ENCODE data around the gene CYTIP. TPM values are rescaled to one million over a fixed set of nuclear protein-coding genes. Genes with fewer than 3 reads are reported as not detected.

The CYTIP gene
- total RNA-seq, 1 donor from 2014 or later: 1.0 TPM

DNA sequence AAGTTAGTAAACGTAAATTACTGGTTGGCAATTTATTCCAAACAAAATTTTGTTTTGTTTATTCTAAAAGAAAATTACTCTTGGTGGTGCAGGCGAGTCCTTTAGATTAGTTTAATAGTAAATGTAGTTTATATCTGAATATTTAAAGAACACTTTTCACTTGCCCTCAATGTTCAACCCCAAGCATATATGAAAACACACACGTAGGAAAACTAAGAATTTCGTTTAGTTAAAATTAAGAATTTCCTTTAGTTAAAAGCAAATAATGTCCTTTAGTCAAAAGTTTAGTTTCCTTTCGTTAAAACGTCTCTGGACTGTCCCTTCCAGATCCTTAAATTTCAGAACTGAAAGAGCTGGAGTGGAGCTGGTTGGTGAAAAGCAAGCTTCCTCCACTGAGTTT is 19.1 kb upstream of the CYTIP start:
- no peaks in the 10 kb centered on the region for H3K36me3 ChIP-seq (ENCODE audit: control insufficient read depth in 3 of 3, insufficient read depth in 3 of 3, low read length in 3 of 3)
- H3K4me3 ChIP-seq (ENCODE audit: low read length in 3 of 3): no peak overlapping the region
- no peaks in the 10 kb centered on the region for H3K9me3 ChIP-seq (ENCODE audit: control insufficient read depth in 3 of 3, low read length in 3 of 3)
- no peaks in the 10 kb centered on the region for H3K27me3 ChIP-seq (ENCODE audit: control insufficient read depth in 3 of 3, insufficient read depth in 3 of 3, low read length in 3 of 3)
- no peaks in the 10 kb centered on the region for H3K4me1 ChIP-seq (ENCODE audit: control insufficient read depth in 3 of 3, insufficient read depth in 3 of 3, low read length in 3 of 3)
- H3K9ac ChIP-seq (ENCODE audit: low read depth in 1 of 3, low read length in 3 of 3): no peak overlapping the region
- no peak overlapping the region for H3K27ac ChIP-seq (ENCODE audit: low read depth, low read length)

- Histone ChIP-seq H3K27ac (ENCODE audit: low read depth, low read length) (no peak overlapping the region), H3K4me1 (ENCODE audit: control insufficient read depth in 3 of 3, insufficient read depth in 3 of 3, low read length in 3 of 3) (no peaks in the 10 kb centered on the region), H3K27me3 (ENCODE audit: control insufficient read depth in 3 of 3, insufficient read depth in 3 of 3, low read length in 3 of 3) (peaks cover 0 to 2% (median 0%) of the 10 kb centered on the region in 3 donors), H3K9ac (ENCODE audit: low read depth in 1 of 3, low read length in 3 of 3) (no peak overlapping the region), H3K4me3 (ENCODE audit: low read length in 3 of 3) (no peak overlapping the region), H3K9me3 (ENCODE audit: control insufficient read depth in 3 of 3, low read length in 3 of 3) (no peaks in the 10 kb centered on the region), H3K36me3 (ENCODE audit: control insufficient read depth in 3 of 3, insufficient read depth in 3 of 3, low read length in 3 of 3) (no peaks in the 10 kb centered on the region)
Measured at GRCh38 chr2:157460897-157461296, 17.0 kb upstream of the CYTIP start.

- H3K27ac ChIP-seq (ENCODE audit: low read depth, low read length): no peak overlapping the region
- H3K4me3 ChIP-seq (ENCODE audit: low read length in 3 of 3): no peak overlapping the region
- H3K9me3 ChIP-seq (ENCODE audit: control insufficient read depth in 3 of 3, low read length in 3 of 3): no peaks in the 10 kb centered on the region
- H3K9ac ChIP-seq (ENCODE audit: low read depth in 1 of 3, low read length in 3 of 3): no peak overlapping the region
- H3K36me3 ChIP-seq (ENCODE audit: control insufficient read depth in 3 of 3, insufficient read depth in 3 of 3, low read length in 3 of 3): no peaks in the 10 kb centered on the region
- peaks cover 0 to 3% (median 0%) of the 10 kb centered on the region in 3 donors for H3K27me3 ChIP-seq (ENCODE audit: control insufficient read depth in 3 of 3, insufficient read depth in 3 of 3, low read length in 3 of 3)
- no peaks in the 10 kb centered on the region for H3K4me1 ChIP-seq (ENCODE audit: control insufficient read depth in 3 of 3, insufficient read depth in 3 of 3, low read length in 3 of 3)
Measured at GRCh38 chr2:157460384-157460837, 16.5 kb upstream of the CYTIP start.

GRCh38 chr2:157459486-157459885 is 15.6 kb upstream of the CYTIP start:
- no peak overlapping the region for H3K4me3 ChIP-seq (ENCODE audit: low read length in 3 of 3)
- H3K9me3 ChIP-seq (ENCODE audit: control insufficient read depth in 3 of 3, low read length in 3 of 3): no peaks in the 10 kb centered on the region
- peaks cover 0 to 3% (median 0%) of the 10 kb centered on the region in 3 donors for H3K27me3 ChIP-seq (ENCODE audit: control insufficient read depth in 3 of 3, insufficient read depth in 3 of 3, low read length in 3 of 3)
- H3K27ac ChIP-seq (ENCODE audit: low read depth, low read length): no peak overlapping the region
- no peak overlapping the region for H3K9ac ChIP-seq (ENCODE audit: low read depth in 1 of 3, low read length in 3 of 3)
- H3K36me3 ChIP-seq (ENCODE audit: control insufficient read depth in 3 of 3, insufficient read depth in 3 of 3, low read length in 3 of 3): no peaks in the 10 kb centered on the region
- no peaks in the 10 kb centered on the region for H3K4me1 ChIP-seq (ENCODE audit: control insufficient read depth in 3 of 3, insufficient read depth in 3 of 3, low read length in 3 of 3)

DNA sequence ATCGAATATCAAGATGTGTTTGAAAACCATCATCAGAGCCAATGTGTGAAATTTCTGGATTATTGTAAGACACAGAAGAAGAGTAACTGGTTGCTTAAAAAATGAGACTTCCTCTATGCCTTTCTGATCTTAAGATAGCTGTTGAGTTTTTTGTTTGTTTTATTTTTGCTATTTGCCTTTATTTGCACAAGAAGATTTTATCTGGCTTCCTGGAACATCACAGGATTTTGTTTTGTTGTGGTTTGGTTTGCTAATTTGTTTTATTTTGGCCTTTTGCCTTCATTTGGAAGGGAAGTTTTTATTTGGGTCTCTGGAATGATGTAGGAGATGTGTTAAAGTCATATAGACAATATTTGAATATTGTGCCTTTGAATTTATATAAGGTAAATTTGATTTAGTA is 3.9 kb upstream of the CYTIP start:
- H3K36me3 ChIP-seq (ENCODE audit: control insufficient read depth in 3 of 3, insufficient read depth in 3 of 3, low read length in 3 of 3): no peaks in the 10 kb centered on the region
- H3K9ac ChIP-seq (ENCODE audit: low read depth in 1 of 3, low read length in 3 of 3): no peak overlapping the region
- H3K4me1 ChIP-seq (ENCODE audit: control insufficient read depth in 3 of 3, insufficient read depth in 3 of 3, low read length in 3 of 3): no peaks in the 10 kb centered on the region
- no peaks in the 10 kb centered on the region for H3K9me3 ChIP-seq (ENCODE audit: control insufficient read depth in 3 of 3, low read length in 3 of 3)
- H3K4me3 ChIP-seq (ENCODE audit: low read length in 3 of 3): no peak overlapping the region
- H3K27ac ChIP-seq (ENCODE audit: low read depth, low read length): no peak overlapping the region
- no peaks in the 10 kb centered on the region for H3K27me3 ChIP-seq (ENCODE audit: control insufficient read depth in 3 of 3, insufficient read depth in 3 of 3, low read length in 3 of 3)

- H3K27me3 ChIP-seq (ENCODE audit: control insufficient read depth in 3 of 3, insufficient read depth in 3 of 3, low read length in 3 of 3): no peaks in the 10 kb centered on the region
- H3K36me3 ChIP-seq (ENCODE audit: control insufficient read depth in 3 of 3, insufficient read depth in 3 of 3, low read length in 3 of 3): no peaks in the 10 kb centered on the region
Measured at GRCh38 chr2:157447031-157447430, 3.1 kb upstream of the CYTIP start.

DNA sequence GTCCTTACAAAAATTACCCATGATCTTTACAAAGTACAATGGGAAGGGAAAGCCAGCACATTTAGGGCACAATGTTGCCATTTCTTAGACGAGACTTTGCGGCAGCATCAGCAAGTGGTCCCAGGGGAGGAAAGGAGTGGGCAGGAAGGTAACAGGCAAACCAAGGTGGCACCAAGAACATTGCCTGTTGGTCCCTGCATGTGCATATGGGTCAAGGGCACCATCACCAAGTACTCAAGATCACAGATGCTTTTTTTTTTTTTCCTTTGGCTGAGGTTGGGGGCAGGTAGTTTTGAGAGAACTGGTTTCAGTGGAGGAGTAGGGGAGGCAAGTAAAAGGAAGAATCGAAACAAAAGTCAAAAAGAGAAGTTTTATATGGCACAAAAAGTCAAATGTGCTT is 752 bp upstream of the CYTIP start:
- H3K27ac ChIP-seq (ENCODE audit: low read depth, low read length): peak overlapping the region; percentile 57

More at GRCh38 chr2:157447031-157447430, 3.1 kb upstream of the CYTIP start:
- no peak overlapping the region for H3K4me3 ChIP-seq (ENCODE audit: low read length in 3 of 3)
- H3K4me1 ChIP-seq (ENCODE audit: control insufficient read depth in 3 of 3, insufficient read depth in 3 of 3, low read length in 3 of 3): no peaks in the 10 kb centered on the region
- H3K9ac ChIP-seq (ENCODE audit: low read depth in 1 of 3, low read length in 3 of 3): no peak overlapping the region
- no peaks in the 10 kb centered on the region for H3K9me3 ChIP-seq (ENCODE audit: control insufficient read depth in 3 of 3, low read length in 3 of 3)
- H3K27ac ChIP-seq (ENCODE audit: low read depth, low read length): no peak overlapping the region

DNA sequence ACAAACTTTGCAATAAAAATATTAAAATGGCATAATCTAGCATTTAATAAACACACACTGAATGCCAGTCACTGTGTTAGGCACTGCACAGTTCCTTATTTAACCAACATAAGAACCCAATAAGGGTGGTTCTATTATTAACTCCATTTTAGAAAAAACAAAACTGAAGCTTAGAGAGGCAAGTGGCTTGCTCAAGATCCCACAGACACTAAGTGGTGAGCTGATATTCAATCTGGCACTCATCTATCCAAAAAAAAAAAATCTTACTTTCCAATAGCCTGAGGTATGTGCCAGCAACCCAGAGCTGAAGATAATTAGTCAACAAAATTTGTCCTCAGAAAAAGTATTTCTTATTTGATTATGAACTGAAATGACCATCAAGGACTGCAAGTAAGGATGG is 799 bp downstream of the CYTIP start:
- no peak overlapping the region for H3K9ac ChIP-seq (ENCODE audit: low read depth in 1 of 3, low read length in 3 of 3)
- peak overlapping the region in 1 of 3 donors; percentile 18 for H3K4me3 ChIP-seq (ENCODE audit: low read length in 3 of 3)
- H3K27ac ChIP-seq (ENCODE audit: low read depth, low read length): peak overlapping the region; percentile 57
- no peaks in the 10 kb centered on the region for H3K36me3 ChIP-seq (ENCODE audit: control insufficient read depth in 3 of 3, insufficient read depth in 3 of 3, low read length in 3 of 3)
- no peaks in the 10 kb centered on the region for H3K4me1 ChIP-seq (ENCODE audit: control insufficient read depth in 3 of 3, insufficient read depth in 3 of 3, low read length in 3 of 3)
- no peaks in the 10 kb centered on the region for H3K27me3 ChIP-seq (ENCODE audit: control insufficient read depth in 3 of 3, insufficient read depth in 3 of 3, low read length in 3 of 3)
- H3K9me3 ChIP-seq (ENCODE audit: control insufficient read depth in 3 of 3, low read length in 3 of 3): no peaks in the 10 kb centered on the region

More for the DNA sequence above, 752 bp upstream of the CYTIP start:
- Histone ChIP-seq H3K27me3 (ENCODE audit: control insufficient read depth in 3 of 3, insufficient read depth in 3 of 3, low read length in 3 of 3) (no peaks in the 10 kb centered on the region), H3K36me3 (ENCODE audit: control insufficient read depth in 3 of 3, insufficient read depth in 3 of 3, low read length in 3 of 3) (no peaks in the 10 kb centered on the region), H3K4me1 (ENCODE audit: control insufficient read depth in 3 of 3, insufficient read depth in 3 of 3, low read length in 3 of 3) (no peaks in the 10 kb centered on the region), H3K9ac (ENCODE audit: low read depth in 1 of 3, low read length in 3 of 3) (no peak overlapping the region), H3K9me3 (ENCODE audit: control insufficient read depth in 3 of 3, low read length in 3 of 3) (no peaks in the 10 kb centered on the region), H3K4me3 (ENCODE audit: low read length in 3 of 3) (no peak overlapping the region)

DNA sequence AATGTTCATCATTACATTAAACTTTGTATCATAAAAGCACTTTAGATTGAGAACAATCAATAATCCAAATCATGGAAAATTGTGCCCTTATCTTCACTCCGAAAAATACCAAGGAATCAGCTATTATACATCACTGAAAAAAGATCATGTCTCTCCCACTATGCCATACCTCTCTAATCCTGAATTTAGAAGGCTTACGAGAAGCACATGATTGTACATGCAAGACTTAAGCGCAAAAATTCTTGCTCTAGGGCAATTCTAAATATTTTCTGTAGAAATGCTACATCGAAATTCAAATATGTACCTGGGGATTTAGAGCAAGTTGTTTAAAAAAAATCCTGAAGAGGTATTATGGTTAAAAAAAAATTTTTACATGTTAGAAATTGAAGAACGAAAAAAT is 1.3 kb downstream of the CYTIP start:
- Histone ChIP-seq H3K4me1 (ENCODE audit: control insufficient read depth in 3 of 3, insufficient read depth in 3 of 3, low read length in 3 of 3) (no peaks in the 10 kb centered on the region), H3K36me3 (ENCODE audit: control insufficient read depth in 3 of 3, insufficient read depth in 3 of 3, low read length in 3 of 3) (no peaks in the 10 kb centered on the region), H3K4me3 (ENCODE audit: low read length in 3 of 3) (no peak overlapping the region), H3K27me3 (ENCODE audit: control insufficient read depth in 3 of 3, insufficient read depth in 3 of 3, low read length in 3 of 3) (no peaks in the 10 kb centered on the region), H3K9me3 (ENCODE audit: control insufficient read depth in 3 of 3, low read length in 3 of 3) (no peaks in the 10 kb centered on the region), H3K9ac (ENCODE audit: low read depth in 1 of 3, low read length in 3 of 3) (no peak overlapping the region), H3K27ac (ENCODE audit: low read depth, low read length) (peak overlapping the region; percentile 57)

- Histone ChIP-seq H3K4me1 (ENCODE audit: control insufficient read depth in 3 of 3, insufficient read depth in 3 of 3, low read length in 3 of 3) (no peaks in the 10 kb centered on the region), H3K27ac (ENCODE audit: low read depth, low read length) (peak overlapping the region; percentile 32), H3K4me3 (ENCODE audit: low read length in 3 of 3) (no peak overlapping the region)
Measured at GRCh38 chr2:157442191-157442590, 1.7 kb downstream of the CYTIP start.

DNA sequence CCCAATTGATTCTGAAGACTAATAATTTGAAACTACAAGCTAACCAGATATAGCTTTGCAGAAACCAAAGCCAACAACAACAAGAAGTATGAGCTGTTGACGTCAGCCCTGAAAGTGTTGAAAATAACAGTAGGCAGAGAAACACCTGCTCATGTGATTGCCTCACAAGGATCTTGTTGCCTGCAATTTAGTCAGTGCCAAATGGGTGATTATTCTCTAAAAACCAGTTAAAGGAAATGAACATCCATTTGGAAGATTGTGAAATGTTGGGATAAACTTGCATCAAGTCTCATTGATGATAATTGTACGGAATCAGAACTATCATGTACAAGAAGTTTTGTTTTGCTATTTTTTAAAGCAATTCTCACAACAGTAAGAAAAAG is 2.8 kb downstream of the CYTIP start:
- Histone ChIP-seq H3K4me1 (ENCODE audit: control insufficient read depth in 3 of 3, insufficient read depth in 3 of 3, low read length in 3 of 3) (no peaks in the 10 kb centered on the region), H3K27ac (ENCODE audit: low read depth, low read length) (no peak overlapping the region), H3K27me3 (ENCODE audit: control insufficient read depth in 3 of 3, insufficient read depth in 3 of 3, low read length in 3 of 3) (no peaks in the 10 kb centered on the region), H3K4me3 (ENCODE audit: low read length in 3 of 3) (peak overlapping the region in 1 of 3 donors; percentile 13), H3K9ac (ENCODE audit: low read depth in 1 of 3, low read length in 3 of 3) (no peak overlapping the region), H3K9me3 (ENCODE audit: control insufficient read depth in 3 of 3, low read length in 3 of 3) (no peaks in the 10 kb centered on the region), H3K36me3 (ENCODE audit: control insufficient read depth in 3 of 3, insufficient read depth in 3 of 3, low read length in 3 of 3) (no peaks in the 10 kb centered on the region)

More at GRCh38 chr2:157442191-157442590, 1.7 kb downstream of the CYTIP start:
- no peaks in the 10 kb centered on the region for H3K27me3 ChIP-seq (ENCODE audit: control insufficient read depth in 3 of 3, insufficient read depth in 3 of 3, low read length in 3 of 3)
- no peaks in the 10 kb centered on the region for H3K36me3 ChIP-seq (ENCODE audit: control insufficient read depth in 3 of 3, insufficient read depth in 3 of 3, low read length in 3 of 3)
- no peaks in the 10 kb centered on the region for H3K9me3 ChIP-seq (ENCODE audit: control insufficient read depth in 3 of 3, low read length in 3 of 3)
- H3K9ac ChIP-seq (ENCODE audit: low read depth in 1 of 3, low read length in 3 of 3): no peak overlapping the region
